GM19438 (cell line): ENCODE data around the gene RWDD1.

Experiments used
- ATAC-seq: cut with Tn5 transposase; IDR thresholded peaks from one replicate; pipeline ENCODE4 v1.9.1; 2021; ENCODE audit warnings: low read depth; ENCODE audit not compliant: unreplicated experiment

RWDD1 gene, protein sequence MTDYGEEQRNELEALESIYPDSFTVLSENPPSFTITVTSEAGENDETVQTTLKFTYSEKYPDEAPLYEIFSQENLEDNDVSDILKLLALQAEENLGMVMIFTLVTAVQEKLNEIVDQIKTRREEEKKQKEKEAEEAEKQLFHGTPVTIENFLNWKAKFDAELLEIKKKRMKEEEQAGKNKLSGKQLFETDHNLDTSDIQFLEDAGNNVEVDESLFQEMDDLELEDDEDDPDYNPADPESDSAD

DNA sequence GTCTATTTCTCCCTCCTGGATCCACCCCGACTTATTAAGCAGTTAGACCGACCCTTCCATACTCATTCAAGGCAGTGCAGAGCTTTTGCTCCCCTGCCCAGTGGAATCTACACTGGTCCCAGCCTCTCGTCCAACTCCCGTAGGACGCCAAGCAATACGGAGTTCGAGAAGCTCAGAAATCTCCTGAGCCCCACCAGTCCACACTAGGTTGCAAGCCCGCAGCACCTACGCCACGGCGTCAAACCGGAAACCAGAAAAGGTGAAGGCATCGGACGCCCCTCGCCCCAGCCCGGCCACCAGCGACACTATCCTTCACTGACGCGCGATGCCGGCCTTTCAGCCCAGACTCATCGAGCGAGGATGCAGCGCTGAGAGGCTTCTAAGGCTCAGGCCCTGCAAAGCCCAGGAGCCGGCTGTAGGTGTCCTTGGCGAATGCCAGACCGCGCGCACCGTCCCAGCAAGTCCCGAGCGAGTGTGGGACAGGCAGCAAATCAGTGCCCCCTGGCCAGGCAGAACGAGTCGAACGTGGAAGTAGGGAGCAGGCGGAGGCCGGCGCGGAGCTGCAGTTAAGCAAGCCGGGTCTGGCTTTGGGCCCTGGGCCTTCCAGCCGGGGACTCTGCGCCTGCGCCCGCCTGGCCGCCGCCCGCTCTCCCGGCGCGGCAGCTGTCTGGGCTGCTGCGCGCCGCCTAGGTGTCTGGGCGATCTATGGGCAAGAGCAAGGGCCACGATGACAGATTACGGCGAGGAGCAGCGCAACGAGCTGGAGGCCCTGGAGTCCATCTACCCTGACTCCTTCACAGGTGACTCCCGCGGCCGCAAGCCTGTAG is at the start of gene RWDD1:
Gene RWDD1 (plus strand): TSS at position 649 of the 827 bp plus-strand sequence. CDS start 79 bp downstream, at position 728.
- ATAC-seq, result peak; percentile 95

DNA sequence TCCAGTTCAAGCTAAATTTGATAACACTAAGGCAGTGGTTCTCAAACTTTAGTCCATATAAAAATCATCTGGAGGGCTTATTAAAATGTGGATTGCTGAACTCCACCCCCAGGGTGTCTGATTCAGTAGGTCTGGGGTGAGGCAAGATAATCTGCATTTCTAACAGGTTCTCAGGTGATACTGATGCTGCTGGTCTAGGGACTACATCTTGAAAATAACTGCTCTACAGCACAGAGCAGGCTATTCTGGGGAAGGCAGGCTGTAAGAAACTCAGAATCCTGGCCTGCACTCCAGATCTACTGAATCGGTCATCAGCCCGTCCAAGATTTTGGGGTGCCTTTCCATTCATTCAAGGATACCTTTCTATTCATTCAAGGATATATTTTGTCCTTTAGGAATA is 48.4 kb upstream of the RWDD1 start:
- no peak for ATAC-seq

DNA sequence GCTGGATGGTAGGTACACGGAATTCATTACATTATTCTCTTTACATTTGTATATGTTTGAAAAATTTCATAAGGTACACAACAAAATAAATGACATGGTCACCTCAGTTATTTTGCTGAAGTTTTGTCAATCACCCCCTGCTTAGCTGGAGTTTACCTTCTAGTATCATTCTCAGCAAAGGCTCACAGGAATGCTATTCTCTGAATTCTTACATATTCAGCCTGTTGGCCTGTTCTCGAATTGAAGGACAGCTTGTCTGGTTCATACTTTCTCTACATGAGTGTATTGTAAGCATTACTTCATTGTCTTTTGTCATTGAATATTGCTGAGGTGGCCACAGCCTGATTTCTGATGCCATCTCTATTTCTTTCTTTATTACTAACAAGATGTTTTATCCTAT is 47.1 kb upstream of the RWDD1 start:
- ATAC-seq, result no peak

DNA sequence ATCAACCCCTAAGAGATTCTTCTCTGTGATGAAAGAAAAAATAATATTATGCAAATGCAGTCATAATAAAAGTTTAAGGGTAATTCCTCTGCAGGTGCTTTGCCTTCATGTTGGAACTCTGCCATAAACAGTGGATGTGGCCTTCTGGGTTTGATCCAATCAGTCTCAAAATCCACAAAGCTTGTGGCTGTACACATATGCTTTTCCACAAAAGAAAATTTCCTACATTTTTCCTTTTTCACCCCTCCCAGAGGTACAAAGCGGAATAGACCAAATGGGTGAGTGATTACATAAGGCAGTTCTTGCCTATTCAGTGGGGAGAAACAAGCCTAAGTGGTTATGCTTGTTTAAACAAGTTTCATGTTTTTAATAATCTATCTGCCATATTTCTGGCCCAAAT is 43.2 kb upstream of the RWDD1 start:
- no peak for ATAC-seq

DNA sequence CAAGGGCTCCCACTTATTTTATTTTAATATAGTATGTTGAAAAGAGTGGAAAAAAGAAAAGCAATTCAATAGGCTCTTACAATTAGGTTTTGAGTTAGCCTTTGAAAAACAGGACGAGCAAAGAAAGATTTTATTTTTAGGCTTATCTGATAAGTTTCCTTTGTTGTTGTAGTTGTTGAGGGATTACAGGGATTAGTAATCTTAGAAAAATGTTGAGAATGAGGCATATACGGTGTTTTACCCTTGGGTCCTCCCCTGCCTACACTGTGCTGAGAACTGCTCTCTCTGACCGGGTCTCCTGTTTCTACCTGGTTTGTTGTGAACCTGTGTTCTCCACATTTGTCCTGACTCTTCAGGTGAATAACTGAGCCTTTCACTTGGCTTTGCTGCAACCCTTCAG is 42.5 kb upstream of the RWDD1 start:
- ATAC-seq, result no peak

DNA sequence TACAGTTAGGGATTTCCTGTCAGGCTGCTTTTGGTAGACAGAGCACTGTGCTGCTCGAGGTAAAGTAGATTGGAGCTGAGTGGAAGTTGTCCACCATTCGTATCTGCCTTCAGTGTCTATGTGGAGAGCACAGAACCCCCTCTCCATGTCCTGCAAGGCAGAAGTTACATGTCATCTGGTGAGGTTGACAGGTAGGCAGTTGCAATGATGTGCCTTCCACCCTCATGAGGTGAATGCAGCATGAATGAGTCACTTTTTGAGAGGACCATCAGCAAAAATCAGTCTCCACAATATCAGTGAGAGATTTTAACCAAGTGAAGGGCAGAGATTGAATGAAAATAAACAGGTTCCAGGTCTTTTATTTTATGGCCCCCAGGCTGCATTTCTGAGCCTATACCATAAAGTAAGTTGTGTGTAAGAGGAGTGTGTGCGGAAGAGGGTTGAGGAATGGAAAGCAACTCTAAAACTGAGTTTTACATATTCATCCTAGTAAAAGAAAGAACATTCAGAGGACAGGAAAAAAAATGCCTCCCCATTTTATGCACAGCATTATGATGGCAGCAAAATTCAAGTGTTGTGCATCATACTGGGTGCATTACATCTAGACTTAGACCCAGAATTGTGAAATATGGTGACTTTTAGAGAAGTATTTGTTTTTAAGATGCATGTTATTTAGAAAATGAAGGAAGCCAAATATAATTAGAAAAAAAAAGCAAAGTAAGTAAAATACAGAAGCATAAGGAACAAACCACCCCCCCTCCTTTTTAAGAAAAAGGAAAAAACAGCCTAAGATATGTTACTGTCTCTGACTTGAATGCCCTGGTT is 41.6 kb upstream of the RWDD1 start:
- no peak for ATAC-seq

DNA sequence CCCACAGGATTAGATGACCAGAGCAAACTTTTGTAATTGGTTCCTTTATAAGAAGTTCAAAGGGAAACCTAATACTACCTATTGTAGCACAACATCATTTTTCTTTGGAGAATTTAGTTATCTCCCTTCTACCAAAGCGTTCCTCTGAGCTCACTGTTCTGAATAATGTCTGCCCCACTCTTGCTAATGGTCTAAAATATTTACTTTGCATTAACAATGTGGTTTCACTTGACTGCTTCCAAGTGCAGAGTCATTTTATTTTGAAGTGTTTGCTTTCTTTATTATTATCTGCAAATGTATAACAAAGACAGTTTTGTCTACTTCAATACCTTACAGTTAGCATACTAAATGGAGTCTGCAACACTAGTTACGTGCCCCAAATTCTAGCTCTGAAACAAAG is 40.9 kb upstream of the RWDD1 start:
- ATAC-seq, result no peak

DNA sequence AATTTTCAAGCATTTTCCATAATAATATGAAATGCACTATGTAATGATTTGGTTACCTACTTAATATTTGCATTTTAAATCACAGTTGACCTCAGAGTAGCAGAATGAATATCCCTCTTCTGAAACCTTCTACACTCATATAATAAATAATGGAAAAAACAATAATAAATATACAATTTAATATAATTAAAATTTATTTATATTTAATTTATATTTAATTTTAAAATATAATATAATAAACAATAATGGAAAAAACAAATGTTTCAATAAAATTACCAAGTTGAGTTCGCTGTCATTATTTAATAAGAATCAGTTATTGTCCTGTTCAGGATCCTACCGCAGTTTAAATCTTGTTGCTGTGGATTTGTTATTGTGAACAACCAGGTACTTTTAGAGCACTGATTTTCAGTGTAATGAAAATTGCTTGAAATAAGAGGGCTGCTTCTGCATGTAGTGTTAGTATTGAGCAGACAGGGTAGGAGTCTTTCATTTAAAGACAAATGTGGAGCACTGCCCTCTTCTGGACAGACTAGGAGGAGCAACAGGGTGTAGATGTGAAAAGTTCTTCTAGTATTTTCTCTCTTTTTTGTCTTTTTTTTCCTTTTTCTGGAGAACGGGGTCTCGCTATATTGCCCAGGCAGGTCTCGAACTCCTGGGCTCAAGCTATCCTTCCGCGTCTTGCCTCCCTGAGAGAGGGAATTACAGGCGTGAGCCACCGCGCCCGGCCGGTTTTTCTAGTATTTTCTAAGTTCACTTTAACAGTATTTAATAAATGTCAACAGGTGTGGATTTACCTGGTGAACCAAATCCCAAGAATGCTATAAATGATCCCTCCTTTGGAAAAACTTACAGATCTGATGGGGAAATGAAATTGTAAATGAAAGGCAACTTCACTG is 39.4 kb upstream of the RWDD1 start:
- peak; percentile 85 for ATAC-seq

DNA sequence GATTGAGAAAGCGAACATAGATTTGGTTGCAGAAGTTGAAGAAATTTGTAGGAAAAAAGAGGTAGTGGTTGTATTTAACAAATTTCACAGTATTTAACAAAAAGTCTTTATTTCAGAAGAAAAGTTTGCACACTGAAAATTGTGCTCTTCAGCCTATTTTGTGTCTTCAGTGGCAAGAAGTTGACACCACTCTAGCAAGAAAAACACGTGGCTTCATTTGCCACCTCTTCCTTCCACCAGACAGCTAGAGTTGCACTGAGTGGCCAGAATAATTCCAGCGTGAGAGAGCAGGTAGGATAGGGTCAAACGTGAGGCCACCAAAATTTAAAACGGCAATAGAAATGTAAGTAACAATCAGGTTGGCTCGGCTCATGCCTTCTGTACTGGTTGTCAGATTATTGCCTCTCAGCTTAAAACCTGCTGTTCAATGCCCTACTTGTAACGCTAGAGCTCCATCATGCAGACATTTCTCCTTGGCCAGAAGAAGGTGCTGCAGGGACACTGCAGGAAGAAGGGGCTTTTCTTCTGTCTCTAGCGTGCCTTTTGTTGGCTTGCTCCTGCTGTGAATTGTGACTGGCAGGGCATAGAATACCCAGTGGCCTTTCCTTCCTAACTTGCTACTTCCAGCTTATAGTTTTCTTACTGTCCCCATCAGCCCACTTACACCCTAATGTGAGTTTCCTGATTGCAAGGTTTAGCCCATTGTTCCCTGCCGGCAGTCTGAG is 37.9 kb upstream of the RWDD1 start:
- no peak for ATAC-seq

DNA sequence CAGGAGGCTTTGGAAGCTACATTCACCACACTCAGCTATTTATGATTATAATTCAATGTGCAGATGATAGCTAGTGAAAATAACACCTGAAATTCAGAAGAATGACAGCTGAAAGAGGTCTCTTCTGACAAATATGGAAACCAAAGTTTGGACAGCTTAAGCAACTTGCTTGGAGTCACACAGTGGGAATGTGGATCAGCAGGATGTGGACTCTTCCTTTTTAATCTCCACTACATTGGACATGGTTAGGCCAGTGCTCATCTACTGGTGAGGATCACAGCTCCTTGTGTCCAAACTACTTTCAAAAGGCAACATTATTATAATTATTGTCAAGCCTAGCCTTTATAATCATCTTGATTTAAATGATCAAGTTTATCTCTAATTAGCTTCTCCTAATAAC is 36.2 kb upstream of the RWDD1 start:
- no peak for ATAC-seq

DNA sequence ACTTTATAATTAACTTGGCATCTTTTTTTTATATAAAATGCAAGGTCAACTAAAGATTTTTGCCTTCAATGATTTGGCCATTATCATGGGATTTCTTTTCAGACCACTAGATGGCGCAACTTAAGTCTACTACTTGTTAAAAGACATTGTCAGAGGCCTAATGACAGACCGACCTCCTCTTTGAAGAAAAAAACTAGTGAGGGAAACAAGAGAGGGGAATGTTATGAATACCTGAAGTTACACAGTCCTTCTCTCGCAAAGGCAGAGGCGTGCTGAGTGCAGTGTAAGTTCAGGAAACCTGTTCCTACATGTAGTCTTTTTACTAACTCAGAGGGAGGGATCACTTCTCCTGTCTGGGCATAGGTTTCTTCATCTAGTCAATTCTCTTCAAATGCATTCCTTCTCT is 35.1 kb upstream of the RWDD1 start:
- ATAC-seq, result no peak

DNA sequence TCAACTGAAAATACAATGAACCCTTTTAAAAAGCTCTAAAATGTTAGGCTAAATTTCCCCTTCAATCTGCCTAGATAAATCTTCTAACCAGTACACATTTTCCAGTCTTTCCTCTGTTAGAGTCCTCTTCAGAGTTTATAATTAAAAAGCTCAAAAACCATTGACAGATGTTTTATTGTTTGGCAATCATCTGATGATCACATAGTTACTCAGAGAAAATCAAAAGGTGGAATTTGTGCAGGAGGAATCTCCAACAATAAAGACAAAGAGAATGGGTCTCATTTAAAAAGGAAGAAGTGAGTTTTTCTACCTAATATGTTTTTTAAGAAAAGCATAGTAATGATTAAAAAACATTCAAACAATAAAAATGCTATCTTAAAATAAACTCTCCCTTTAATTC is 28.9 kb upstream of the RWDD1 start:
- no peak for ATAC-seq

DNA sequence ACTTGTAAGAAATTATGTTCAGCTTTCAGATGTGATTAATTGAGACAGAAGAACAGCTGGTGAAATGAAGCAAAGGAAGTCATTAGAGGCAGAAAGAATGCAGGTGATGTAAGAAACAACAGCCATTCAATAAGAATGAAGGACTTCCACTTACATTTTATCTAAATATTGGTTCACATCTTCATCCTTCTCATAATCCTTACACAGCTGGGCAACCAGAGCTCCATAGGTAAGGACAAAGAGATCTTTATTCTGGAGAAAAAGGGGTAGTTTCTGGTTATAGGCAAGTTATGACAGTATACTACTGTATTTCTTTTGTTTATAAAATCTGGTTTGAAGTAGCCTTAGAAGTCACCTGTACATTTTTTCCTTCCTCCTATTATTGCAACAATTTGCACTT is 28.2 kb upstream of the RWDD1 start:
- ATAC-seq, result no peak

DNA sequence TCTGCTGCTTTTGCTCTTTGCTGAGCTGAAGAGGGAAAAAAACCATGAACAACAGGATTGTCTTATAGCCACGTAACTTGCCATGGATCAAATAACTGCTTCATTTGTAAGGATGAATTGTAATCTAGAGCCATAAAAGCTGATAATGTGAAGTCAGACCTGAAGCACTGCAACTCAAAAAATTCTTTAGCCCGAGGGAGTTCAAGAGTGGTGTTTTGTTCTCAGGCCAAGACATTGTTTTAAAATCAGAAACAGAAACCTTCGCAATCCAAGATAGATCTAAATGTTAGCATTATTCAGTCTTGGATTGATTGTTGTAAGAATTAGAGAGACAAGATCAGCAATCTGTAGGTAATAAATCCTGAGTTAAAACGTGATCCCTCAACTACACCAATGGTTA is 25.7 kb upstream of the RWDD1 start, which contains the start of gene TRAPPC3L:
Gene TRAPPC3L (minus strand): TSS at position 34 of the 400 bp plus-strand sequence. CDS start 170 bp downstream, outside the sequence.
- no peak for ATAC-seq

DNA sequence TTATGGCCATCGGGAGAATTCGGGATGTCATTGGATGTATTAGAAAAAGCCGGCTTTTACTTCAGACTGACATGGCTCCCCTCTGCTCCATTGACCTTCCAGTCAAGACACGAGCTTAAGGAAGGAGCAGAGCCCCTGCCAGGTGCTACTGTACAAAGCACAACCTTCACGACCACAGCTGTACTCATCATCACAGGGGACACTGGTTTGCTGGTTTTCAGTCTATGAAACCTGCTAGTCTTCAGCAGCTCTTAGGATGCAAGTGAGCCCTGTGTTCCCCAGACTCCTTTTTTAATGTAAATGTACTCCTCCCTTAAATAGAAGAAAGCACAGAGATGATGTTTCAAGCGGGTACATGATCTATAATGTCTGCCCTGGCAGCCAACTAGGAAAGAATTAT is 23.9 kb upstream of the RWDD1 start:
- no peak for ATAC-seq

DNA sequence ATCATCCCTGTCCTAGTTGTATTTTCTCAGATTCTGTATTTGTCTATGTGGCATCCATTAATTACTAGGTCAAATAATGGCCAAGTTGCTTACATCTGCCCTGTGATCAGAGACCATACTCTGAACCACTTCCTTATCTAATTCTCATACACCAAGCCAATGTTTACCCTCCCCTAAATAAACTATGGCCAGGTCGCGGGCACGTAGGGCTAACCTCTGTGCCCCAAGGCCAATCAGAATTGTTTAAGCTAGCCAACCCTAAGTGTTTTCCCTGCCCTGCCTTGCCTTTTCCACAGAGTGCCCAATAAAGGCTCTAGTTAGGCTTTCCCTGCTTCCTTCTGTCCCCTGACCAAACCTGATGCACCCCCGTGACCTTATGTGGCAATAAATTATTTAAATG is 20.5 kb upstream of the RWDD1 start:
- no peak for ATAC-seq

DNA sequence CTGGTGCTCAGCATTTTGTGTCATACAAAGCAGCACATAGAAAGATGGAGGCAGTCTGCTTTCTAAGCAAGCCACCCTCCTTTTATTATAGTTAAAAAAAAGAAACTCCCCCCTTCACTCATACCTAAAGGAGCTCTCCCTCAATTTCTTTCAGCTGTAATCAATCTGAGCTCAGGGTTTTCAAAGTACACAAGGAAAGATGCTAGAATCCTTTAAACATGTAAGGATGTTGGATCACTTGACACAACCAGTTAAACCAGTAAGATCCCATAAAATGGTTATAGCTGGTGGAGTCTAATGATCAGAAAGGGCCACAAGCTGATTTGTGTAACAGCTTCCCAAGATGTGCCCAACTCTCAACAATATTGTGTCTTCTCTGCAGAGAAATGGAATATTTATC is 17.9 kb upstream of the RWDD1 start, which contains the start of gene CALHM4:
Gene CALHM4 (plus strand): TSS at position 301 of the 400 bp plus-strand sequence. CDS start 43 bp downstream, at position 344.
- no peak for ATAC-seq

DNA sequence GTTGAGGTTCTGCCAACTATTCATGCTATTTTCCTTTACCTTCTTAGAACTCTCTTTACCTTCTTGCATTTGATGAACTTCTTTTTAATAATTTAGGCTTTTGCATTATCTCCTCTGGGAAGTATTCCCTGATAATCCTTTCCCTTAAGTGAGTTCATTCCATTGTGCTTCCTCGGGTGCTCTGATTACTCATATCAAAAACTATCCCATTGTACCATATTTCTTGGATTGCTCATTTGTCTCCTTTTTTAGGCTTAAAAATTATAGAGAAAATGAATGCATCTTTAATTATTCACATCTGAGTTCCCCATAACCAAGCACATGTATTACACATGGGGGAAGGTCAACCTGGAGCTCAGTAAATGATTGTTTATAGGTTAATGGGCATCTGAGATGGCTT is 15.2 kb upstream of the RWDD1 start:
- no peak for ATAC-seq

DNA sequence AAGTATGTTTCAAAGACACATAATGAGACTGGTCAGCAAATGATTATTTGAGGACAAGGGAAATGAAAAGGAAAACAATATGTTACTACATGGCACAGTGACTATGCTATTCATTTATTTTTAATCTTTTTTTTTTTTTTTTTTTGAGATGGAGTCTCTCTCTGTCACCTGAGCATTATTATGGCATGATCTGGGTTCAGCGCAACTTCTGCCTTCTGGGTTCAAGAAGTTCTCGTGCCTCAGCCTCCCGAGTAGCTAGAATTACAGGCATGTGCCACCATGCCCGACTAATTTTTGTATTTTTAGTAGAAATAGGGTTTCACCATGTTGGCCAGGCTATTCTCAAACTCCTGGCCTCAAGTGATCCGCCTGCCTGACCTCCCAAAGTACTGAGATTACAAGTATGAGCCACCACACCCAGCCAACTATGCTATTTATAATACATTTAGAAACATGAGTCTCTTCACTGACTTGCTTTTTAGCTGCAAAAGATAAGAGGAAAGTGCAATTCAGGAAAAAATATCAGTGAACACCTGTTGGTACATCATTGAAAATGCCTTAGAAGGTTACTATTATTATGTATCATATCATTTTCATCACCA is 14.4 kb upstream of the RWDD1 start:
- no peak for ATAC-seq
